Measurements from ENCODE around the gene SUPV3L1. TPM values are rescaled to one million over a fixed set of nuclear protein-coding genes. Genes with fewer than 3 reads are reported as not detected.
"Not testable (repeated sequence)": the region's sequence is repeated elsewhere in the genome, so short reads cannot be mapped to it uniquely, and the experiment has no call there.

Gene SUPV3L1
- total RNA-seq, 1 experiment from 2014 or later: 117 TPM

GRCh38 chr10:69247313-69247710 lies 67.3 kb downstream of the SUPV3L1 start:
- H3K4me2 ChIP-seq (ENCODE audit: low read length): no peak overlapping the region
- no peaks in the 10 kb centered on the region for H4K20me1 ChIP-seq (ENCODE audit: low read length)
- POLR2A ChIA-PET (ENCODE audit: unreplicated experiment): no interaction called here
- no peaks in the 10 kb centered on the region for H3F3A ChIP-seq (ENCODE audit: low read length, unreplicated experiment)
- no peaks in the 10 kb centered on the region for H3K36me3 ChIP-seq (ENCODE audit: low read depth, low read length)
- H2AFZ ChIP-seq (ENCODE audit: low read length): no peak overlapping the region
- CTCF ChIA-PET: interaction anchor here (0.6 kb wide), 1 partner anchor 327 kb away, joined by 3 read pairs; no protein-coding TSS in a partner anchor
- intact Hi-C loops (cut with micrococcal nuclease): no loop called here
- no peak overlapping the region for H3K27ac ChIP-seq (ENCODE audit: low read length)
- peaks cover 4% of the 10 kb centered on the region; the same call in 1 of the 2 replicates for H3K9me3 ChIP-seq (ENCODE audit: low read length)
- BruUV-seq (replicated peaks): no TSS peak
- no peaks in the 10 kb centered on the region for H3K4me1 ChIP-seq (ENCODE audit: insufficient read depth, low read length)
- no peaks in the 10 kb centered on the region for H3K79me2 ChIP-seq (ENCODE audit: low read length)
- TF ChIP-seq, protein P1, sequence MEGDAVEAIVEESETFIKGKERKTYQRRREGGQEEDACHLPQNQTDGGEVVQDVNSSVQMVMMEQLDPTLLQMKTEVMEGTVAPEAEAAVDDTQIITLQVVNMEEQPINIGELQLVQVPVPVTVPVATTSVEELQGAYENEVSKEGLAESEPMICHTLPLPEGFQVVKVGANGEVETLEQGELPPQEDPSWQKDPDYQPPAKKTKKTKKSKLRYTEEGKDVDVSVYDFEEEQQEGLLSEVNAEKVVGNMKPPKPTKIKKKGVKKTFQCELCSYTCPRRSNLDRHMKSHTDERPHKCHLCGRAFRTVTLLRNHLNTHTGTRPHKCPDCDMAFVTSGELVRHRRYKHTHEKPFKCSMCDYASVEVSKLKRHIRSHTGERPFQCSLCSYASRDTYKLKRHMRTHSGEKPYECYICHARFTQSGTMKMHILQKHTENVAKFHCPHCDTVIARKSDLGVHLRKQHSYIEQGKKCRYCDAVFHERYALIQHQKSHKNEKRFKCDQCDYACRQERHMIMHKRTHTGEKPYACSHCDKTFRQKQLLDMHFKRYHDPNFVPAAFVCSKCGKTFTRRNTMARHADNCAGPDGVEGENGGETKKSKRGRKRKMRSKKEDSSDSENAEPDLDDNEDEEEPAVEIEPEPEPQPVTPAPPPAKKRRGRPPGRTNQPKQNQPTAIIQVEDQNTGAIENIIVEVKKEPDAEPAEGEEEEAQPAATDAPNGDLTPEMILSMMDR (conservative IDR thresholded peaks at IDR 0.05; ENCODE audit: low read depth, low read length): no peak
- TF ChIP-seq EZH2phosphoT487 (IDR thresholded peaks at IDR 0.05; ENCODE audit: borderline replicate concordance, low read length) (no peak), EZH2 (IDR thresholded peaks at IDR 0.05; ENCODE audit: low read length, unreplicated experiment) (no peak)
- H3K9ac ChIP-seq (ENCODE audit: low read length): no peak overlapping the region
- H3K9me2 ChIP-seq (replicated peaks; ENCODE audit: low read length): no peaks in the 10 kb centered on the region
- no peak for ATAC-seq
- H3K4me3 ChIP-seq (ENCODE audit: low read length): no peak overlapping the region
- H3K27me3 ChIP-seq (ENCODE audit: low read length): no peaks in the 10 kb centered on the region
- DNase-seq: no peak

DNA sequence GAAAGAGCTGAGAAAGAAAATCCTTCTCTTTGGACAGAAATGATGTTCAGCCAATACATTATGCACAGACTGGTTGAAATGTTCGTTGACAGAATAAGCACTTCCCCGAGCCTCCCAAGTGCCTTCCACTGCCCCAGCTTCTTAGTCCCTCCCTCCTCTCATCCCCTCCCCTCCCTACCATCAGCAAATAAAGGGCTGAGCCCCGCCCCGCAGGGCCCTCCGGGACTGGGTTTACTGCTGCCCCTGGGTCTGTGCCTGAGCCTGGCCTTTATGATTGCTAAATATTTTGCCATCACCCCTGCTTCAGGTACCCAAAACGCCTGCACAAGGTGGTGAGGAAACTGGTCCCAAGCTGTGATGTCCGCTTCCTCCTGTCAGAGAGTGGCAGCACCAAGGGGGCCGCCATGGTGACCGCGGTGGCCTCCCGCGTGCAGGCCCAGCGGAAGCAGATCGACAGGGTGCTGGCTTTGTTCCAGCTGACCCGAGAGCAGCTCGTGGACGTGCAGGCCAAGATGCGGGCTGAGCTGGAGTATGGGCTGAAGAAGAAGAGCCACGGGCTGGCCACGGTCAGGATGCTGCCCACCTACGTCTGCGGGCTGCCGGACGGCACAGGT lies 68.2 kb downstream of the SUPV3L1 start:
- intact Hi-C loops (cut with micrococcal nuclease): no loop called here
- CTCF ChIA-PET: interaction anchor here (0.6 kb wide), 1 partner anchor 345 kb away, joined by 3 read pairs; no protein-coding TSS in a partner anchor

GRCh38 chr10:69250041-69250440 lies 70.0 kb downstream of the SUPV3L1 start:
- no peak for ATAC-seq
- Histone ChIP-seq H3K79me2 (ENCODE audit: low read length) (no peaks in the 10 kb centered on the region), H3K36me3 (ENCODE audit: low read depth, low read length) (no peaks in the 10 kb centered on the region), H4K20me1 (ENCODE audit: low read length) (no peaks in the 10 kb centered on the region), H3K27me3 (ENCODE audit: low read length) (no peaks in the 10 kb centered on the region), H3K4me2 (ENCODE audit: low read length) (no peak overlapping the region), H3F3A (ENCODE audit: low read length, unreplicated experiment) (no peaks in the 10 kb centered on the region), H3K4me3 (ENCODE audit: low read length) (no peak overlapping the region), H3K9me2 (replicated peaks; ENCODE audit: low read length) (no peaks in the 10 kb centered on the region), H3K9me3 (ENCODE audit: low read length) (peaks cover 4% of the 10 kb centered on the region; the same call in 1 of the 2 replicates), H3K27ac (ENCODE audit: low read length) (no peak overlapping the region), H3K9ac (ENCODE audit: low read length) (no peak overlapping the region), H2AFZ (ENCODE audit: low read length) (no peak overlapping the region), H3K4me1 (ENCODE audit: insufficient read depth, low read length) (no peaks in the 10 kb centered on the region)
- no peak for DNase-seq
- BruUV-seq (replicated peaks): no TSS peak
- TF ChIP-seq EZH2phosphoT487 (IDR thresholded peaks at IDR 0.05; ENCODE audit: borderline replicate concordance, low read length) (no peak), EZH2 (IDR thresholded peaks at IDR 0.05; ENCODE audit: low read length, unreplicated experiment) (no peak)
- TF ChIP-seq, protein P1 (conservative IDR thresholded peaks at IDR 0.05; ENCODE audit: low read depth, low read length): no peak
- POLR2A ChIA-PET (ENCODE audit: unreplicated experiment): no interaction called here
- intact Hi-C loops (cut with micrococcal nuclease): no loop called here
- CTCF ChIA-PET: no interaction called here

More for the DNA sequence above, 68.2 kb downstream of the SUPV3L1 start:
- H3K9ac ChIP-seq (ENCODE audit: low read length): no peak overlapping the region
- DNase-seq: no peak
- H4K20me1 ChIP-seq (ENCODE audit: low read length): no peaks in the 10 kb centered on the region
- no peak for ATAC-seq
- no peak for TF ChIP-seq EZH2phosphoT487 (IDR thresholded peaks at IDR 0.05; ENCODE audit: borderline replicate concordance, low read length)
- TF ChIP-seq, protein P1 (conservative IDR thresholded peaks at IDR 0.05; ENCODE audit: low read depth, low read length): no peak
- no peak for TF ChIP-seq EZH2 (IDR thresholded peaks at IDR 0.05; ENCODE audit: low read length, unreplicated experiment)
- no peak overlapping the region for H3K27ac ChIP-seq (ENCODE audit: low read length)
- no peaks in the 10 kb centered on the region for H3K4me1 ChIP-seq (ENCODE audit: insufficient read depth, low read length)
- peaks cover 4% of the 10 kb centered on the region; the same call in 1 of the 2 replicates for H3K9me3 ChIP-seq (ENCODE audit: low read length)
- no peak overlapping the region for H3K4me3 ChIP-seq (ENCODE audit: low read length)
- H3K9me2 ChIP-seq (replicated peaks; ENCODE audit: low read length): no peaks in the 10 kb centered on the region
- H3F3A ChIP-seq (ENCODE audit: low read length, unreplicated experiment): no peaks in the 10 kb centered on the region
- H3K79me2 ChIP-seq (ENCODE audit: low read length): no peaks in the 10 kb centered on the region
- H2AFZ ChIP-seq (ENCODE audit: low read length): no peak overlapping the region
- no peaks in the 10 kb centered on the region for H3K27me3 ChIP-seq (ENCODE audit: low read length)
- H3K4me2 ChIP-seq (ENCODE audit: low read length): no peak overlapping the region
- no peaks in the 10 kb centered on the region for H3K36me3 ChIP-seq (ENCODE audit: low read depth, low read length)
- BruUV-seq (replicated peaks): no TSS peak
- POLR2A ChIA-PET (ENCODE audit: unreplicated experiment): no interaction called here

- H3K4me1 ChIP-seq (ENCODE audit: insufficient read depth, low read length); H3F3A ChIP-seq (ENCODE audit: low read length, unreplicated experiment); H3K4me2 ChIP-seq (ENCODE audit: low read length); DNase-seq; H3K36me3 ChIP-seq (ENCODE audit: low read depth, low read length); H3K4me3 ChIP-seq (ENCODE audit: low read length); H3K79me2 ChIP-seq (ENCODE audit: low read length); H3K9me2 ChIP-seq (replicated peaks; ENCODE audit: low read length); H3K27me3 ChIP-seq (ENCODE audit: low read length); POLR2A ChIA-PET (ENCODE audit: unreplicated experiment); BruUV-seq (replicated peaks); CTCF ChIA-PET; ATAC-seq; intact Hi-C loops (cut with micrococcal nuclease); H3K9me3 ChIP-seq (ENCODE audit: low read length); H2AFZ ChIP-seq (ENCODE audit: low read length); H3K9ac ChIP-seq (ENCODE audit: low read length); H3K27ac ChIP-seq (ENCODE audit: low read length); H4K20me1 ChIP-seq (ENCODE audit: low read length): not testable (repeated sequence)
Measured at GRCh38 chr10:69251417-69251816, 71.4 kb downstream of the SUPV3L1 start.

Data from PC-3 (cell line).